Stimulated activated CD4-positive, alpha-beta T cell treated with anti-CD3 and anti-CD28 coated beads, Interleukin-2, amount 100 ng/mL, for 4 hours (primary cell): ENCODE measurements around the gene RTP1.
"Not testable (repeated sequence)": the region's sequence is repeated elsewhere in the genome, so short reads cannot be mapped to it uniquely, and the experiment has no call there.

Experiments used
- DNase-seq: peaks from one replicate; pipeline ENCODE4 v3.0.0-alpha.2; 2020; ENCODE audit warnings: low read depth

The RTP1 gene

DNA sequence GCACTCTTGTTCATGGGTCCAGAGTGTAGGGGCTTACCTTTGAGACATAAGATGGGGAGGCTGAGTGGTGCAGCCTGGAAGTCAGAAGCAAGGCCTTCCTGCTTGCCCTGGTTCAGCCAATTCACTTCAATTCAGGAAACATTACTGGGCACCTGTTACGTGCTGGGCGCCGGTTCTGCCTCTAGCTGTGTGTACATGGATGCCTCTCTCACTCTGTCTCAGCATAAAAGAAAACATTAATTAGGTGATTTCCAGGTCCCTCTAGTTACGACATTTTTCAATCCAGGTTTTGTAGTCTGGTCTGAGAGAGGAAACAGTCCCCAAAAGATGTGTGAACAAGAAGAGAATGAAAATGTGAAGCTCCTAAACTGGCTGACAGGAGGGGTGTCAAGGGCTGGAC lies 1.2 kb downstream of the RTP1 start:
- no peak for DNase-seq

DNA sequence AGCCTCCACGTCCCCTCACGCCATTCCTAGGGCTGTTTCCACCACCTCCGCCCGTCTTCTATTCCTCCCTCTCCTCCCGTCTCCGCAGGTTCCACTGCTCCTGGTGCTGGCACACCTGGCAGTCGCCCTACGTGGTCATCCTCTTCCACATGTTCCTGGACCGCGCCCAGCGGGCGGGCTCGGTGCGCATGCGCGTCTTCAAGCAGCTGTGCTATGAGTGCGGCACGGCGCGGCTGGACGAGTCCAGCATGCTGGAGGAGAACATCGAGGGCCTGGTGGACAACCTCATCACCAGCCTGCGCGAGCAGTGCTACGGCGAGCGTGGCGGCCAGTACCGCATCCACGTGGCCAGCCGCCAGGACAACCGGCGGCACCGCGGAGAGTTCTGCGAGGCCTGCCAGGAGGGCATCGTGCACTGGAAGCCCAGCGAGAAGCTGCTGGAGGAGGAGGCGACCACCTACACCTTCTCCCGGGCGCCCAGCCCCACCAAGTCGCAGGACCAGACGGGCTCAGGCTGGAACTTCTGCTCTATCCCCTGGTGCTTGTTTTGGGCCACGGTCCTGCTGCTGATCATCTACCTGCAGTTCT lies 2.3 kb downstream of the RTP1 start:
- DNase-seq = not testable (repeated sequence)

DNA sequence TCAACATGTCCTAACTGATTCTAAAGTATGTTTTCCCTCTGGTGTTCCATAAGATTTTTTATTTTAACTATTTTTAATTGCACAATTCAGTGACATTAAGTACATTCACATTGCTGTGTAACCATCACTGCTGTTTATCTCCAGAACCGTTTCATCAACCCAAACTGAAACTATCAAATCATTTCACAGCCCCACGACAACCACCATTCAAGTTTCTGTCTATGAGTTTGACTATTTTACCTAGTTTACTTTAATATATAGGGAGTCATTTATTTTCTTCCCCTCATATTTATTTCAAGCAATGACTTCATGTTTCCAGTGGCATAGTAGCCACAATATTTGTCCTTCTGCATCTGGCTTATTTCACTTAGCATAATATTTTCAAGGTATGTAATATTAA lies 8.4 kb downstream of the RTP1 start:
- no peak for DNase-seq

DNA sequence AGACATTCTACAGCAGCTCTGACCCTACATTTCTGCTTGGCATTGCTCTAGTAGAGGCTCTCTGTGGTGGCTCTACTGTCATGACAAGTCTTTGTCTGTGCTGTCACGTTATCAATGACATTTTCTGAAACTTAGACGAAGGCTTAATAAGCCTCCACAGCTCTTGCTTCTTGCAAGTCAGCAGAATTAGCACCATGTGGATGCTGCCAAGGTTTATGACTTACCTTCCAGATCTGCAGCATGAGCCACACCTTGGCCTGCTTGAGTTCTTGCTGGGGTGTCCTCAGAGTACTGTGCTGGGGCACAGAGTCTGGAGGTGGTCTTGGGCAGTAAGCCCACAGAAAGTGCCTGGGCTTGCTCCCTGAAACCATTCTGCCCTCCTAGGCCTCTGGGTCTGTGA lies 9.8 kb downstream of the RTP1 start:
- no peak for DNase-seq

DNA sequence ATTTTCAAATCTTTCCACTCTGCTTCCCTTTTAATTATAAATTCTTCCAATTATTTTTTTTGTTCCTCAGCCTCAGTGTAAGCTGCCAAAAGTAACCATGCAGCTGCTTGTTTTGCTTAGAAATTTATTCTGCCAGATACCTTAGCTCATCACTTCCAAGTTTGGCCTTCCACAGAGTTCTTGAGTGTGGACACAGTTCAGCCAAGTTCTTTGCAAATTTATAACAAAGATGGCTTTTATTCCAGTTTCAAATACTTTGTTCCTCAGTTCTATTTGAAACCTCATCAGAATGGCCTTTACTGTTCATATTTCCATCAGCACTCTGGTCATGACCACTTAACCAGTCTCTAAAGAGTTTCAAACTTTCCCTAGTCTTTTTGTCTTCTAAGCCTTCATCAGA lies 10.3 kb downstream of the RTP1 start:
- DNase-seq = no peak

DNA sequence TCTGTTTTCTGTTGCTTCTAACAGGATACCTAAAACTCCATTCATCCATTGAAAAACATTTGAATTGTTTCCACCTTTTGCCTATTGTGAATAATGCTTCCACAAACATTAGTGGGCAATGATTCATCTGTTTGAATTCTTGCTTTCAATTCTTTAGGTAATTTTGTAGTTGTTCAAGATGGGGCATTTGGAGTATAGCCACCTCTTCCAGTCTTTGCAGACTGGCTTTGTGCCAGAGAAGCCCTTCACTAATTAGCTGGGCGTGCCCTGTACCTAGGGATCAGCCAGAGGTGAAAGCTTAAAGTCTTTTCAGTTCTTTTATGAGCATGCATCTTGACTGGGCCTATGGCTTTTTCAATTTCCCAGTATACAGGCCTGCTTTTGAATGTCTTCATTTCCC lies 10.9 kb downstream of the RTP1 start:
- no peak for DNase-seq

DNA sequence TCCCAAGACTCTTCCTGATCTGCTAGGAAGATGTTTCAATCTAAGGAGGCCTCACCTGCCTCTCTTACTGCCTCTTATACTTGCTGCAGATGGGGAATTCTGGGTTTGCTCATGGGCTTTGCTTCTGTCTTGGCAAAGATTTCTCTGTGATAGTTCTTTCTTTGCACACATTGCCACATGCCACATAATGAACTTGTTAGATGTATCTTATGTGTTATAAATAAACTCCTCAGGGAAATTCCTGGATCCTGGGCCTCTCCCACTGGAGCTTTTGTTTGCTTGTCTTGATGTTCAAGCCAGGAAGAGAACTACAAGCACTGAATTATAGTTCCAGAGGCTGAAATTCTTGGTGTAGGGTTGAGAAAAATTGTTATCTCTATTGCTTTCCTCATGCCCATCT lies 12.2 kb downstream of the RTP1 start:
- DNase-seq = no peak

DNA sequence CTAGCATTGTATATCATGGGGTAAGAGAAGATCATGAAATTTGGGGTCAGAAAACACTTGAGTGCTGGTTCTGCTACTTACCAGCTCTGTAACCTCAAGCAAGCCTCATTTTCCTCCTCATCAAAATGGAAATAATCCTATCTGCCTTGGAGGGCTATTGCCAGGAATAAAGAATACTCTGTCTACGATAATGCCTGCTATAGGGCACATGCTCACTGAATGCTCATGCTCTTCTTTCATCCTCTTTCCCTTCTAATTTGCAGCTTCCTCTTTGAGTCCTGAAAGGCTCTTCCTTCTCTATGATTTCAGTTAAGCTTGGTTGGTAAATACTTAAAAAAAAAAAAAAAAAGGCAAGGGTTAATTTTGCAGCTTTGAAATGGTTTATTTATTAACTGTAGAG lies 12.8 kb downstream of the RTP1 start:
- no peak for DNase-seq

DNA sequence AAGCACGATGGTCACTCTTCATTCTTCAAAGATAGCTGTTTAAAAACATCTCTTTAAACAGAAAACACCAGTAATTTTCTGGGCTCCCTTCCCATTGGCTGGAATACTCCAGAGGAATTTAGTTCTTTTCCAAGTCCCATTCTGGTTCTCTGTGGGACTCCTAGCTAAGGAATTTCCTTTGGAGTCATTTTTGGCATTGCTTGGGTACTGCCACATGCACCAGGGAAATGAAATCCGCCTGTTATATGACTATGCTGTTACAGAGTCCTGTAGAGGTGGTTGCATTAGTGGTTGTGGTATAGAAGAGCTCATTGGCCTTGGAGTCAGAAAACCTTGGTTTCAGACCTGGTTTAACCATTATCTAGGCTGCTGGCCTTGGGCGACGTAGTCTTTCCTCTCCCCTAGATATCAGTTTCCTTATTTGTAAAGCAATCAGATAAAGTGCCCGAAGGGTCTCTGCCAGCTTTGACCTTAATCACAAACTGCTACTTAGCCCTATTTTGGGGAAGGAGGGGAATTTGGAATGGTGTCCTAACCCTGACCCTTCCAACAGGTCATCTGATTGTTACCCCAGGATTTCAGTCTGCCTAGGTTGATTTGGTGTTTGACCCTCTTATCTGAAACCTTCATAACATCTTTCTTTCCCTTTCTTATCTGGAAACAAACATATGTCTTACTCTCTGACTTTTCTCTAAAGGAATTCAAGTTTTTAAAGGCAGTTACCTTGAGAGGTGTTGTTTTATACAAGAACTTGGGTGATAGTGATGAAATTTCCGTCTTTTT lies 13.4 kb downstream of the RTP1 start:
- no peak for DNase-seq

DNA sequence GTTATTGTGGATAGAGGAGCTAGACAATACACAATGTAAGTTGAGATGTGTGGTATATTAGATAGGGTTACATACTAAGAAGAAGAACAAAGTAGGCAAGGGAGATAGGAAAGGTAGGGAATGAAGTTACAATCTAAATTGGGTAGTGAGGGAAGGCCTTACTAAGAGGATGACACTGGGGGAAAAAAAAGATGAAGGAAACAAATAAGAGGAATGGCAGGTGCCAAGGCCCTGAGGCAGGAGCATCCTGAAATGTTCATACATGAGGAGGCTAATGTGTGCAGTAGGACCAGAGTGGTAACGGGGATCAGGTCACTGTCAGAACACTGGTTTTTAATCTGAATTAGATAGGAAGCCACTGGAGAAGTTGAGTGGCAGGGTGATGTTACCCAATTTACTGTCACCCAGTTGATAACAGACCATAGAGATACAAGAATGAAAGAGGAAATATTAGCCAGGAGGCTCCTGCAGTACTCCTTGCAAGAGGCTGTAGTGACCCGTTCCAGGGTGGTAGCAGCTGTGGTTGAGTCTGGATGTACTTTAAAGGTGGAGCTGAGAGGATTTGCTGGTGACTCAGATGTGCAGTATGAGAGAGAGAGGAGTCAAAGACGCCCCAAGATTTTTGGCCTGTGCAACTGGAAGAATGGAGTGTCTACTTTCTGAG lies 14.4 kb downstream of the RTP1 start:
- no peak for DNase-seq

DNA sequence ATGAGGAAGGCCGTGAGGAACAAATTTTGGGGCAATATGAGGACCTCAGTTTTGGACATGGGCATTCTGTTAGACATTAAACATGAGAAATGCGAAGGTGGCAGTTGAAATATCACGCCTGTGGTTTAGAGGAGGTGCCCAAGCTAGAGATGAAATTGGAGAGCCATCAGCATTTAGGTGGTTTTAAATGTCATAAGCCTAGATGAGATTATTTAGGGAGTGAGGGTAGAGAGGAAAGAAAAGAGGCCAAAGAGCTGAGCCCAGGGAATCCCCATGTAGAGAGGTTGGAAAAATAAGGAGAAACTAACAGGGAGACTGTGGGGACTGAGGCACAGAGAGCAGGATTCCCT lies 14.9 kb downstream of the RTP1 start:
- no peak for DNase-seq

DNA sequence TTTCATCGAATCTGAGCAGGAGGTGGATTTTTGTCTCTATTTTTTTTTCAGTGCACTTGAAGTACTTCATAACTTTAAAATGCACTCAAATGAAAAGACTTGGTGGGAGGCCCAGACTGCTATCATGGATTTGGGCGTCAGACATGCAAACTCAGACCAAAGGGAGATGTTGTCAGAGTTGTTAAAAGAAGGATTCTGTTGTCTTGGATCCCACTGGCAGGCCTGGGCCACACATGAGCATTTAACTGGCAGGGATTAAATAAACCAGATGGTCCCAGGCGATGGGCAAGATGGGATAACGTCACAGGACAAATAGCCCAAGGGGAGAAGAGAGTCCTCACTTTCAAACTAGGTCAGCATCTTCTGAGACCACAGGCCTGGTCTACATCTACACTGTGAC lies 15.4 kb downstream of the RTP1 start:
- no peak for DNase-seq

DNA sequence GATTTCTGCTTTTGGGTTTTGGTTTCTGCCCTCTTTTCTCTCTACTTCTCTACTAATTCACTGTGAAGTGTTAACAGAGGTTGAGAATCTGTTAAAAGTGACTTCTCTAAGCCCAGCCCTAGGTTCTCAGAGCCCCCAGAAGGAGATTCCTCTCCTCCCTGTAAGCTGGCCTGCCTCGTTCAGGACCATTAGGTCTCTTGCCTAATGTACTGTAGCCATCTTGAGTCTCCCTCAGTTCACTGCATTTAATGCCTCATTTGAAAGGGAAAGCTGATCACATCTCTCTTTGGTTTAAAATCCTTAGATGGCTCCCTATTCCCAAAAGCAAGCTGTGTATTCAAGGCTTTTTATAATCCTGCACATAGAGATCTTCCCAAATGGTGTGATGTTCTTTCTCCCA lies 16.3 kb downstream of the RTP1 start:
- no peak for DNase-seq

DNA sequence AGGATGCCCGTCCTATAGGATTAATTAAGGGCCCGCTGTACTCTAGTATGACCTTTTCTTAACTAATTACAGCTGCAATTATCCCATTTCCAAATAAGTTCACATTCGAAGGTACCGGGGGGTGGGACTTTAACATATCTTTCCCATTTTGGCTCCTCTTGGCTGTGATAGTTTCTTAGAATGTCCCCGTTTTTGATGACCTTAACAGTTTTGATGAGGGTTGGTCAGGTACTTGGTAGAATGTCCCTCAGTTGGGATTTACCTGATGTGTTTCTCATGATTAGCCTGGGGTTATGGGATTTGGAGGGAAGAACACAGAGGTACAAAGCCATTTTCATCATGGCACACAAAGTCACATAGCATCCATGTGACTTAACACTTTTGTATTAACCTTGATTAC lies 18.2 kb downstream of the RTP1 start:
- no peak for DNase-seq

DNA sequence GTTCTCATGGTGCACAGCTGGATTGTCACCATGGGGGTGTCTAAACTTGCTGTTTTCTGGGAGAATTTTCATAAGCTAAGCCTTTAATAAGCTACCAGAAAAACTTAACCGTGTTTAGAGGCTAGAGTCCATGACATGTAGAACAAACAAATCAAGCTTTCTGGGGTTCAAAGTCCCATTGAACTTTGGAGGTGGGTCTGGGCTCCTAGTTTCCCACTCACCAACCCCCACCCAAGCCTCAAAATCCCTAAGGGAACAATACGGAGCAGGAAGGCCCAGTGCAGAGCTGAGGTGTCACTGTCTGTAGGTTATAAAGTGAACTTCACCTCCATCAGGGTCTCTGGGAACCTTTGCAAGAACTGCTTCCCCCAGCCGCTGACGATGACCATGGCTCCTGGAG lies 25.5 kb downstream of the RTP1 start:
- DNase-seq = no peak

DNA sequence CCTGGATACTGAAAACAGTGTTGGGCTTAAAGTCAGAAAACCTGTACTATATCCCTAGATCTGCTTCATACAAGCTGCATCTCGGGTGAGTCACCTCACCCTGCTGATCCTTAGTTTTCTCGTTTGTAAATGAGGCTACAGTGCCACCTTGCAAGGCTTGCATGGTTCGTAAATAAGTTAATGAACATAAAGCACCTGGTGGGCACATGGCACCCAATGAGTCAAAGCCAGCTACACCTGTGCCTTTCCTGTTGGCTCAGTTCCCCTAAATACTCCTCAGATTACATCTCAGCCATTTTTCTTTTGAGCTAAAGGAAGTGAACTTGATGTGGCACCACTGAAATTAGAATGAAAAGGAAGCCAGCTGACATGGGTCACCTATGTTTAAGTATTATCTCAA lies 26.5 kb downstream of the RTP1 start:
- DNase-seq = no peak

DNA sequence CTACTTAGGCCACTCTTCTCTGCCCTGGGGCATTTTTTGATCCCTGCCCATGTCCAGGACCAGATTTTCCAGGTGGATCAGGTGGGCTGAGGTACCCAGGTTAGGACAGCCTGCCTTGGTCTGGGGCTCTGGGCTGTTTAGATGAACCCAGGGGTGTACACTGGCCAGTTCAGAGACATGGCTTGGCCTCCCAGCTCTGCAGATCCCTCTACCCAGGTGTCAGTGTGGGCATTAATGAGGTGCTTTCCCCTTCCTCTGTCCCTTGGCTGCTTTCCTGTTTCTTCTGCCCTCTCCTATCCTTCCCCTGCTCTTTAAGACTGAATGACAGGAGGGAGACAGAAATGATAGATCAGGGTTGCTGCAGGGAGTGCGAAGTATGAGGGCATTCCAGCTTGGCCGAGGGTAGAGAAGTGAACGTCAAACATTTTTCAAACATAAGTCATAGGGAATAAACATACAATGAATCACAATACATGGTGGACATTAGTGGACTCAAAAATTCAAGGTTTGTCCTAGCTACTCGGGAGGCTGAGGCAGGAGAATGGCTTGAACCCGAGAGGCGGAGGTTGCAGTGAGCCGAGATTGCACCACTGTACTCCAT lies 30.5 kb downstream of the RTP1 start:
- no peak for DNase-seq

DNA sequence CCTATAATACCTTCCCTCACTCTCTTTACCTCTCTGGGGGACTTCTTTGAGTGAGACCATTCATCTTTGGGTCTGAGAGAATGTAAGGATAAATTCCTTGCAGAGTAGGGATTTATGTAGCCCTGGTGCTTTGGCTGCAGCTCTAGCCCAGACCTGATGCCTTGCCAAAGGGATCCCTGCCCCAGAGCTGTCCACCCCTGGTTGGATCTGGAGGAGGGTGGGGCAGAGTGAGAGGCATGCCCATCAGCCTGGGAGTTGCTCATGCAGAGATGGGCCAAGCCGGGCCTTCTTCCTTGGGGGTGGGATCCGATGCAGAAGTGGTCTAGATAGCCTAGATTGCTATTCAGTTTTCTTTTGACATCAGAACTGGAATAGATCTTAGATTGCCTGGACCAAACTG lies 31.5 kb downstream of the RTP1 start:
- no peak for DNase-seq

DNA sequence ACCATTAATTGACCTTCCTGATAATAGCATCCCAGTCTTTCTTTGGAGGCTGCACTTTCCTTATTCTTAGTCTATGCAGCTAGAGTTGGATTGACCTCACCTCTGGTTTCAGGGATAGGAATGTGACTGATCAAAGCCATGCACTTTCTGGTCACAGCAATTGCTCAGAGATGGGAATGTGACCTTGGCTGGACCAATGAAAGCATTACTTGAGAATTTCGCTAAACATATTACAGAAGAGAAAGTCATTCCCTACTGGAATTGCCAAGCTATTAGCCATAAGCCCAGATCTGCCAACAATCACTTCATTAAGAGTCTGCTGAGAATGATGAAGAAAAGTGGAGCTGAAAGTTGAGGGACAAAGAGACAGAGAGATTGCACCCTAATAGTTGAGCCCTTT lies 32.7 kb downstream of the RTP1 start:
- DNase-seq = no peak

DNA sequence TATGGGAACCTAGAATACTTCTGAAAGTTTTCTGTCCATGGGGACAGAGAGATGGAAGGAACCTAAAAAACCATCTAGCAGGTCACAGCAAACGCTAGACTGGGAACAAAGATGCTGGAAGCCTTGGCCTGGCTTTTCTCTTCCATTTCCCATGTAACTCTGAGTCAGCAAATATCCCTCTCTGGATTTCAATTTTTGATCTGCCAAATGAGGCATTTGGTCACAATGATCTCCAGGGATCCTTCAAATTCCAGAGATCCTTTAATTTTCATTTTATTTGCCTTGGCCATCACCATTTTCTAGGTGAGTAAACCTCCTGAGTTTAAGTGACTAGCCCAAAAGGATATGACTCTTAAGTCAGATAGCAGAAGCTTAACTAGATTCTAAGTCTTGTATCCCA lies 39.7 kb downstream of the RTP1 start:
- DNase-seq = no peak

DNA sequence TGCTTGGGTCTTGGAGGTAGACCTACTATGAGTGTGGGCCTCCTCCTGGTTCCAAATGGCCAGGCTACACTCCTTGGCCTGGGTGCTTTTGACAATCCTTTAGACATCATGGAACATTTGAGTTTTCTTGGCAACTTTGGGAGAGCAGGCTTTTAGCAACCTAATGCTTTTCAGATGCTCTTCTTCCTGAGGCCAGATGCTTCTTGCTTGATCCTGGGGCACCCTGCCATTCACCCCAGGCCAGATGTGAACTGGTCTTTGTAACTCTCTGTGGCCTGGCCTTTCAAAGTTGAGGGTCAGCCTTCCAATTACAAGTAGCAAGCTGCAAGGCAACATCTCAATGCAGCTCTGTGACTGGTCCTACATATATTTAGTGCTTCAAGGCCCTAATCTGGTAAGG lies 40.5 kb downstream of the RTP1 start:
- DNase-seq = no peak

DNA sequence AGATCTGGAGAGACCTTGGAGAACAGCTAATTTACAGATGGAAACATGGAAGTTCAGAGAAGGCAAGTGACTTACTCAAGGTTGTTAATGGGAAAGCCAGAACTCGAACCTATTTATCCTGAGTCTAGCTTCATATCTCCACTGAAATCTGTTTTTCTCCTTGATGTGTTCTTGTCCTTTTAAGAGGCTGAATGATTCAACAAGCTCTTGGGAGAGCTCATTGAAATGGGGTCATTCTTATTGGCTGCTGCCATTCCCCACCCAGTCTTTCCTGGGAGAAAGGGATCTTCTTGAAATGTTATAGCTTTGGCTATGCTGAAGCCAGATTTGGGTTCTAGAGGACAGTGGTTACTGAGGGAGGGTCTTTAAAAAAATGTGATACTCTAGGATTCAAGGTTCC lies 41.0 kb downstream of the RTP1 start:
- DNase-seq = no peak

DNA sequence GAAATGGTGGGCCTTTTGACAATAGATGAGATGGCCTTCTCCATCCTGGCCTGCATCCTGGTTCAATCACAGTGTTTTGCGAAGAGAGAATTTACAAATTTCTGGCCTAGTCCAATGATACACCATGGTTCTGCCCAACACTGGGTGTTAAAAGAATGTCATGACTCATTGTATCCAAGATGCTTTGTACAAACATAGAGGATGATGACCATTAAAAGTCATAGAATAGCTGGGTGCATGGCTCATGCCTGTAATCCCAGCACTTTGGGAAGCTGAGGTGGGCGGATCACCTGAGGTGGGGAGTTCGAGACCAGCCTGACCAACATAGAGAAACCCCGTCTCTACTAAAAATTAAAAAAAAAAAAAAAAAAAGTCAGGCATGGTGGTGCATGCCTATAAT lies 41.5 kb downstream of the RTP1 start:
- DNase-seq = not testable (repeated sequence)
